Heart left ventricle (tissue), 13 donors: Measurements from ENCODE around the gene UNC45A.

Experiments
- CTCF ChIP-seq, 12 donors: fragments of 200-600 bp; sonication (generic) in 4 of 12; IDR thresholded peaks; one replicate each; pipeline versions ENCODE4 v1.5.0 to v1.8.0; 2018 to 2022; ENCODE audit warnings: antibody characterized with exemption in 12 of 12, mild to moderate bottlenecking in 5 of 12
- POLR2A ChIP-seq, 2 donors: fragments of 450-650 bp; IDR thresholded peaks; one replicate each; pipeline ENCODE4 v1.6.1; 2017; ENCODE audit warnings: antibody characterized with exemption in 2 of 2, mild to moderate bottlenecking in 2 of 2, moderate library complexity in 2 of 2
- donor health status: ischemic (EF 13 %, LVEDD 7.1; RV severe dilation, severe dysfunction).
- donor health status: DM: no; HTN: yes; CAD: no.
- donor health status: DM: no; HTN: no; CAD: no.
- donor health status: ischemic (EF 25% LVEDD 6.9; RV normal size, moderate dysfunction).
- donor health status: ischemic (EF 25% LVEDD 5.7; RV mildly dilated, moderate dysfunction).
- donor health status: ischemic (EF 35%, LVEDD 5.7; RV mildly dilated, moderate dysfunction).
- donor health status: nonischemic (EF 11% LVEDD 7.7; RV severe dilation, severe dysfunction).
- donor health status: DM: yes; HTN: yes; CAD: no.
- donor health status: PGD.
- donor health status: ischemic (EF 29% LVEDD 5.4; RV normal size, mild dysfunction).
- donor health status: nonischemic (EF 23%, LVEDD 6.1; RV moderate dilation, normal function).

GRCh38 chr15:90990446-90990845 lies 55.4 kb downstream of the UNC45A start:
- TF ChIP-seq CTCF (IDR thresholded peaks at IDR 0.05) (no peak), POLR2A (IDR thresholded peaks at IDR 0.05) (no peak)
